HEK293T (cell line): Measurements from ENCODE around the gene CAMK1D.

Experiments used
- BHLHE40 ChIP-seq: fragments of 450-650 bp; IDR thresholded peaks from 2 replicates; pipeline ENCODE4 v1.6.1; 2016; ENCODE audit warnings: mild to moderate bottlenecking, moderate library complexity, borderline replicate concordance
- FOXK2 ChIP-seq: fragments of 450-650 bp; IDR thresholded peaks from 2 replicates; pipeline ENCODE4 v1.6.1; 2016; ENCODE audit warnings: mild to moderate bottlenecking
- FOXM1 ChIP-seq: fragments of 450-650 bp; IDR thresholded peaks from 2 replicates; pipeline ENCODE4 v1.6.1; 2017; ENCODE audit warnings: mild to moderate bottlenecking, borderline replicate concordance
- LEF1 ChIP-seq: fragments of 450-650 bp; IDR thresholded peaks from 2 replicates; pipeline ENCODE4 v1.6.1; 2017; ENCODE audit warnings: mild to moderate bottlenecking, borderline replicate concordance
- TARDBP ChIP-seq: fragments of 450-650 bp; IDR thresholded peaks from 2 replicates; pipeline ENCODE4 v1.6.1; 2016
- ZNF384 ChIP-seq: fragments of 450-650 bp; IDR thresholded peaks from 2 replicates; pipeline ENCODE4 v1.6.1; 2016
- TF ChIP-seq, protein P1 (sequence below): fragments of 450-650 bp; IDR thresholded peaks from 2 replicates; pipeline ENCODE4 v1.6.1; 2016

DNA sequence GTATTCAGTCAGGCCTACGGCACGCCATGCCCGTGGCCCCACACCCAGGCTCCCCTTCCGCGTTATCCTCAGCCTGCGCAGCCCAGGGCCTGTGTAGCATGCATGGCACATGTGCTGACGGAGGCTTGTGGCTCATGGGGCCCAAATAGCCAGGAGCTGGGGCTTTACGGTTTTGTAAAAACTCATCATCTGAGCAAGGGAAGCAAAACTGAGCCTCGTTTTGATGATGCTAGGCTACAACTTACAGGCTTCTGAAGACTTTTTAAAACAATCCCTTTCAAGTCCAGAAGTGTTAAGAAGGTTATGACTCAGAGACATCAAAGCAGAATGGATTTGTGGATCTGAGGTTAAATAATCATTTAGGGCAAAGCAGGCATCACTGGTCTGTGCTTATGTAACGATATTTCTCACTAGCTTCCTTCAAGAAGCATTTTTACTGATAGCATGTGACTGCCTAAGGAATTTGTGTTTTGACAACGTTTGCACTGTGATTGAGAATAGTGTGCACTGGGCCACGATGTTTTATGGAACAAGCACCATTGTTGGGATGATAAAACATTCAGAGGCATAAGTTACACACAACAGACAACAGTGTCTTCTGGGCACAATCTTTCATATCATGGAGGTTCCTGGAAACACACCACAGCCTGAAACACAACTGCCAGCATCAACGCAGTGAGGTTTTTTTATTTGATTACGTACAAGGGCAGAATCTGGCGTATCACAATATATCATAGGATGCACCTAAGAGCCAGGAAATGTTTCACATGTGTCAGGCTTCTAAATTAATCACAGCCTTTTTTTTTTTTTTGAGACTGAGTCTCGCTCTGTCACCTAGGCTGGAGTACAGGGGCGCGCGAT is 377.9 kb downstream of the CAMK1D start:
- TF ChIP-seq TARDBP (no peak), FOXM1 (no peak), FOXK2 (no peak), ZNF384 (no peak), LEF1 (no peak), BHLHE40 (no peak)
- TF ChIP-seq, protein P1, sequence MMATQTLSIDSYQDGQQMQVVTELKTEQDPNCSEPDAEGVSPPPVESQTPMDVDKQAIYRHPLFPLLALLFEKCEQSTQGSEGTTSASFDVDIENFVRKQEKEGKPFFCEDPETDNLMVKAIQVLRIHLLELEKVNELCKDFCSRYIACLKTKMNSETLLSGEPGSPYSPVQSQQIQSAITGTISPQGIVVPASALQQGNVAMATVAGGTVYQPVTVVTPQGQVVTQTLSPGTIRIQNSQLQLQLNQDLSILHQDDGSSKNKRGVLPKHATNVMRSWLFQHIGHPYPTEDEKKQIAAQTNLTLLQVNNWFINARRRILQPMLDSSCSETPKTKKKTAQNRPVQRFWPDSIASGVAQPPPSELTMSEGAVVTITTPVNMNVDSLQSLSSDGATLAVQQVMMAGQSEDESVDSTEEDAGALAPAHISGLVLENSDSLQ, result no peak
